ENCODE data around the gene CCNQ.

CCNQ gene

GRCh38 chrX:153631907-153632594 is 33.1 kb upstream of the CCNQ start:
- no peak for TF ChIP-seq TAF1 (IDR thresholded peaks at IDR 0.05; ENCODE audit: low read depth)
- TF ChIP-seq, protein P1, sequence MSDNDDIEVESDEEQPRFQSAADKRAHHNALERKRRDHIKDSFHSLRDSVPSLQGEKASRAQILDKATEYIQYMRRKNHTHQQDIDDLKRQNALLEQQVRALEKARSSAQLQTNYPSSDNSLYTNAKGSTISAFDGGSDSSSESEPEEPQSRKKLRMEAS (IDR thresholded peaks at IDR 0.05): no peak
- TF ChIP-seq REST (IDR thresholded peaks at IDR 0.05; ENCODE audit: low read depth): no peak
- TF ChIP-seq FOXM1 (IDR thresholded peaks at IDR 0.05; ENCODE audit: borderline replicate concordance, low read depth): no peak
- no peak for TF ChIP-seq RAD21 (IDR thresholded peaks at IDR 0.05; ENCODE audit: low read depth)
- no peak for TF ChIP-seq ZBTB7A (IDR thresholded peaks at IDR 0.05; ENCODE audit: low read depth)
- no peak for TF ChIP-seq CEBPB (IDR thresholded peaks at IDR 0.05)
- no peak for TF ChIP-seq CREB1 (IDR thresholded peaks at IDR 0.05; ENCODE audit: low read depth)
- no peak for TF ChIP-seq NFIC (IDR thresholded peaks at IDR 0.05)
- no peak for TF ChIP-seq TEAD4 (IDR thresholded peaks at IDR 0.05)
- no peak for TF ChIP-seq EGR1 (IDR thresholded peaks at IDR 0.05)
- TF ChIP-seq, protein P2, sequence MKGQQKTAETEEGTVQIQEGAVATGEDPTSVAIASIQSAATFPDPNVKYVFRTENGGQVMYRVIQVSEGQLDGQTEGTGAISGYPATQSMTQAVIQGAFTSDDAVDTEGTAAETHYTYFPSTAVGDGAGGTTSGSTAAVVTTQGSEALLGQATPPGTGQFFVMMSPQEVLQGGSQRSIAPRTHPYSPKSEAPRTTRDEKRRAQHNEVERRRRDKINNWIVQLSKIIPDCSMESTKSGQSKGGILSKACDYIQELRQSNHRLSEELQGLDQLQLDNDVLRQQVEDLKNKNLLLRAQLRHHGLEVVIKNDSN (IDR thresholded peaks at IDR 0.05): no peak
- TF ChIP-seq TCF12 (IDR thresholded peaks at IDR 0.05; ENCODE audit: low read depth): no peak

- TF ChIP-seq, protein P1 (IDR thresholded peaks at IDR 0.05): no peak
- no peak for TF ChIP-seq TAF1 (IDR thresholded peaks at IDR 0.05; ENCODE audit: low read depth)
- no peak for TF ChIP-seq ZBTB7A (IDR thresholded peaks at IDR 0.05; ENCODE audit: low read depth)
- no peak for TF ChIP-seq TCF12 (IDR thresholded peaks at IDR 0.05; ENCODE audit: low read depth)
- no peak for TF ChIP-seq YY1 (IDR thresholded peaks at IDR 0.05; ENCODE audit: low read depth)
- TF ChIP-seq, protein P2 (IDR thresholded peaks at IDR 0.05): no peak
- TF ChIP-seq RAD21 (IDR thresholded peaks at IDR 0.05; ENCODE audit: low read depth): no peak
- no peak for TF ChIP-seq EGR1 (IDR thresholded peaks at IDR 0.05)
- no peak for TF ChIP-seq CEBPB (IDR thresholded peaks at IDR 0.05)
- TF ChIP-seq TEAD4 (IDR thresholded peaks at IDR 0.05): no peak
- TF ChIP-seq EP300 (IDR thresholded peaks at IDR 0.05; ENCODE audit: borderline replicate concordance): no peak
- TF ChIP-seq FOXM1 (IDR thresholded peaks at IDR 0.05; ENCODE audit: borderline replicate concordance, low read depth): no peak
- TF ChIP-seq REST (IDR thresholded peaks at IDR 0.05; ENCODE audit: low read depth): no peak
- no peak for TF ChIP-seq CREB1 (IDR thresholded peaks at IDR 0.05; ENCODE audit: low read depth)
Measured at GRCh38 chrX:153631346-153631745, 32.4 kb upstream of the CCNQ start.

DNA sequence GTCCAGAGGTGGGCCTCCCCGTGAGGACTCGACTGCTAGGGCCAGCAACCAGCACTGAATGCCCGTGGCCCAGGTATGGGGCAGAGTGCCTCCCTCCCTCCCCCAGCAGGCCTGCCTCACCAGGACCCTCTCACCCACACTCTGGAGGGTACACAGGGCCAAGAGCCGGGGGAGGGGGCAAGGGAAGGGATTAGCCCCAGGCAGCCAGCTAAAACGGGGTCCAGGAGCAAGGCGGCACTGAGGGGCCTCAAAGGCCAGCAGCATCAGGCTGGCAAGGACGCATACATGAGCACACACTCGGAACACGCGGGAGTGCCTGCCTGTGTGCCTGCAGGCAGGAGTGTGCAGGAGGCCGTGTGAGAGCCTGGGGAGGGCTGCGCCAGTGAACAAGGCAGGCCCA is 29.7 kb upstream of the CCNQ start:
- TF ChIP-seq YY1 (IDR thresholded peaks at IDR 0.05; ENCODE audit: low read depth): no peak
- TF ChIP-seq, protein P2 (IDR thresholded peaks at IDR 0.05): no peak

GRCh38 chrX:153628129-153628528 is 29.2 kb upstream of the CCNQ start:
- TF ChIP-seq FOXM1 (IDR thresholded peaks at IDR 0.05; ENCODE audit: borderline replicate concordance, low read depth) (no peak), ZBTB7A (IDR thresholded peaks at IDR 0.05; ENCODE audit: low read depth) (no peak)

GRCh38 chrX:153627675-153628111 is 28.8 kb upstream of the CCNQ start:
- TF ChIP-seq FOXM1 (IDR thresholded peaks at IDR 0.05; ENCODE audit: borderline replicate concordance, low read depth) (no peak), TEAD4 (IDR thresholded peaks at IDR 0.05) (no peak)
- TF ChIP-seq, protein P2 (IDR thresholded peaks at IDR 0.05): no peak

Measured in Ishikawa (cell line).